GM12878 (cell line): ENCODE measurements around the gene TMPRSS4. TPM values are rescaled to one million over a fixed set of nuclear protein-coding genes. Genes with fewer than 3 reads are reported as not detected.

Source experiments
- ATAC-seq: fragments of 200-7000 bp; cut with Tn5 transposase; 3 replicates; pipeline ENCODE4 v1.9.1; 2020; ENCODE audit warnings: mild to moderate bottlenecking, moderate library complexity
- BruUV-seq: library from RNA; stranded (reverse); fragments of 400-500 nt; replicated peaks from 2 replicates; lab custom pipeline; 2021; lab: Mats Ljungman, UMichigan
- CTCF ChIA-PET: fragments of 300-600 bp; sonication (Branson Sonifier 250); formaldehyde crosslinking; extraction: SDS; loops from one replicate; lab custom pipeline; 2021; ENCODE audit warnings: inconsistent platforms; lab: Yijun Ruan, JAX
- POLR2A ChIA-PET: fragments of 350-600 bp; formaldehyde crosslinking; extraction: SDS; loops from one replicate; lab custom pipeline; 2021; ENCODE audit warnings: inconsistent platforms; lab: Charles Lee
- RAD21 ChIA-PET: fragments of 300-600 bp; sonication (Branson Sonifier 250); formaldehyde crosslinking; loops from one replicate; lab custom pipeline; 2023; ENCODE audit warnings: antibody characterized with exemption; ENCODE audit not compliant: unreplicated experiment; lab: Charles Lee
- SMC1A ChIA-PET: fragments of 300-600 bp; sonication (Branson Sonifier 250); formaldehyde crosslinking; loops from one replicate; lab custom pipeline; 2023; ENCODE audit not compliant: unreplicated experiment, uncharacterized antibody; lab: Charles Lee
- DNase-seq: peaks from one replicate; pipeline ENCODE4 v3.0.0-alpha.2; 2011; ENCODE audit warnings: low read depth, low spot score
- FAIRE-seq: peaks from 3 replicates; lab custom pipeline; 2011; peaks lifted over from hg19 to GRCh38; lab: Jason Lieb, UNC
- H2AFZ ChIP-seq: 2 replicates; pipeline ENCODE4 v1.6.0; 2011; ENCODE audit warnings: low read depth, low read length, control low read depth; ENCODE audit not compliant: control insufficient read depth
- H3K27ac ChIP-seq: 2 replicates; pipeline ENCODE4 v1.5.1; 2011; ENCODE audit warnings: control low read depth; ENCODE audit not compliant: control insufficient read depth, insufficient read depth
- H3K27me3 ChIP-seq, 2 experiments: replicated peaks in 1 of 2; 2 replicates each; pipeline versions ENCODE4 v1.6.0 to v1.6.1; 2011; ENCODE audit warnings: low read length in 1 of 2; ENCODE audit not compliant: control insufficient read depth in 2 of 2, insufficient read depth in 2 of 2
- H3K36me3 ChIP-seq, 2 experiments: 2 replicates each; pipeline ENCODE4 v1.5.1; 2011; ENCODE audit warnings: low read length in 1 of 2; ENCODE audit not compliant: control insufficient read depth in 2 of 2, insufficient read depth in 2 of 2
- H3K4me1 ChIP-seq: 2 replicates; pipeline ENCODE4 v1.6.1; 2011; ENCODE audit warnings: mild to moderate bottlenecking, low read length, moderate library complexity, mixed read lengths; ENCODE audit not compliant: control insufficient read depth, insufficient read depth
- H3K4me2 ChIP-seq: 2 replicates; pipeline ENCODE4 v1.6.0; 2011; ENCODE audit warnings: control low read depth; ENCODE audit not compliant: control insufficient read depth, insufficient read depth
- H3K4me3 ChIP-seq: fragments of 200-600 bp; sonication (generic); 2 replicates; pipeline ENCODE4 v1.5.1; 2016
- H3K79me2 ChIP-seq: 2 replicates; pipeline ENCODE4 v1.6.0; 2011; ENCODE audit warnings: low read length; ENCODE audit not compliant: control insufficient read depth, insufficient read depth
- H3K9ac ChIP-seq: 2 replicates; pipeline ENCODE4 v1.8.0; 2011; ENCODE audit warnings: low read length, control low read depth, mixed read lengths; ENCODE audit not compliant: control insufficient read depth, insufficient read depth
- H3K9me3 ChIP-seq: replicated peaks from 3 replicates; pipeline ENCODE4 v1.5.1; 2011; ENCODE audit warnings: mild to moderate bottlenecking, low read length; ENCODE audit not compliant: control insufficient read depth, insufficient read depth
- H4K20me1 ChIP-seq: 2 replicates; pipeline ENCODE4 v1.6.0; 2011; ENCODE audit not compliant: control insufficient read depth, insufficient read depth
- ASH2L ChIP-seq: fragments of 300-600, 200-600 bp; sonication (generic); IDR thresholded peaks from 2 replicates; pipeline ENCODE4 v1.6.1; 2017; ENCODE audit warnings: low read depth, mild to moderate bottlenecking, borderline replicate concordance
- BACH1 ChIP-seq: fragments of 450-650 bp; IDR thresholded peaks from 2 replicates; pipeline ENCODE4 v1.6.1; 2017; ENCODE audit warnings: mild to moderate bottlenecking, borderline replicate concordance
- BCL11A ChIP-seq: IDR thresholded peaks from 2 replicates; pipeline ENCODE4 v1.6.1; 2011; ENCODE audit warnings: low read depth, low read length
- CBX3 ChIP-seq: fragments of 200-600 bp; sonication (generic); IDR thresholded peaks from 2 replicates; pipeline ENCODE4 v1.6.1; 2016; ENCODE audit warnings: low read depth, borderline replicate concordance
- NR2F1 ChIP-seq: fragments of 450-650 bp; conservative IDR thresholded peaks from 2 replicates; pipeline ENCODE4 v1.6.1; 2017; ENCODE audit warnings: mild to moderate bottlenecking
- RB1 ChIP-seq: fragments of 450-650 bp; formaldehyde crosslinking; IDR thresholded peaks from 2 replicates; pipeline ENCODE4 v1.6.1; 2017; ENCODE audit warnings: mild to moderate bottlenecking, borderline replicate concordance
- SUPT20H ChIP-seq: IDR thresholded peaks from 2 replicates; pipeline ENCODE4 v1.6.1; 2011; ENCODE audit warnings: low read depth, mild to moderate bottlenecking, low read length, moderate library complexity, borderline replicate concordance; ENCODE audit not compliant: control insufficient read depth
- TBL1XR1 ChIP-seq: IDR thresholded peaks from 2 replicates; pipeline ENCODE4 v1.6.1; 2012; ENCODE audit warnings: low read depth, low read length, improper control_type of control experiment
- TCF12 ChIP-seq: IDR thresholded peaks from 2 replicates; pipeline ENCODE4 v1.6.1; 2011; ENCODE audit warnings: low read depth, mild to moderate bottlenecking, low read length
- WRNIP1 ChIP-seq: IDR thresholded peaks from 2 replicates; pipeline ENCODE4 v1.6.1; 2011; ENCODE audit warnings: low read depth, low read length, improper control_type of control experiment, borderline replicate concordance
- ZNF217 ChIP-seq: fragments of 450-650 bp; IDR thresholded peaks from 2 replicates; pipeline ENCODE4 v1.6.1; 2017; ENCODE audit warnings: antibody characterized with exemption, mild to moderate bottlenecking
- ZNF622 ChIP-seq: fragments of 450-650 bp; IDR thresholded peaks from 2 replicates; pipeline ENCODE4 v1.6.1; 2017; ENCODE audit warnings: mild to moderate bottlenecking, inconsistent platforms
- WGBS: methylation state at CpG from one replicate; pipeline ENCODE4 v1.1.6; 2016; ENCODE audit warnings: low lambda C conversion rate; ENCODE audit not compliant: insufficient replicate concordance, insufficient coverage; ENCODE audit errors: missing lambda C conversion rate; 5-methylcytosine and 5-hydroxymethylcytosine counted together
- in situ Hi-C: fragments of 300-500 bp; cut with MboI; formaldehyde crosslinking; loops from 9 replicates; pipeline ENCODE4 v1.14.3; 2018; ENCODE audit warnings: mixed read lengths
- intact Hi-C: fragments of 100-400 bp; cut with micrococcal nuclease; formaldehyde crosslinking; loops from one replicate; pipeline ENCODE4 v1.14.2; 2022; ENCODE audit not compliant: unreplicated experiment
- polyA plus RNA-seq, 11 experiments: library from polyadenylated mRNA; depleted of rRNA in 4 of 11; unstranded in 6 of 11; stranded (reverse) in 5 of 11; fragments of >200 nt; fragmentation: Nextera tagmentation in 4 of 11; fragmentation: Illumina TruSeq in 1 of 11; extraction: Ambion mirVana in 4 of 11; extraction: Trizol in 1 of 11; gene quantifications; 1 replicate in 1 of 11; 2 replicates in 10 of 11; pipeline versions ENCODE4 v1.2.1 to v1.2.3, GENCODE V29; 2011 to 2016; ENCODE audit warnings: inconsistent platforms in 2 of 11, missing spikeins in 2 of 11, low read depth in 1 of 11
- total RNA-seq, 4 experiments: library from RNA; depleted of rRNA in 3 of 4; stranded (reverse); fragments of >200 nt in 3 of 4; fragmentation: Illumina TruSeq in 1 of 4; extraction: Trizol in 1 of 4; gene quantifications; 2 replicates each; pipeline versions ENCODE4 v1.2.1 to v1.2.3, GENCODE V29; 2013 to 2021
- TF ChIP-seq, protein P1 (sequence below): fragments of 450-650 bp; IDR thresholded peaks from 2 replicates; pipeline ENCODE4 v1.6.1; 2016; ENCODE audit warnings: mild to moderate bottlenecking
- TF ChIP-seq, protein P2 (sequence below): fragments of 450-650 bp; IDR thresholded peaks from 2 replicates; pipeline ENCODE4 v1.6.1; 2014; ENCODE audit warnings: mild to moderate bottlenecking
- TF ChIP-seq, protein P3 (sequence below): fragments of 450-650 bp; IDR thresholded peaks from 2 replicates; pipeline ENCODE4 v1.6.1; 2017; ENCODE audit warnings: low read depth, mild to moderate bottlenecking, moderate library complexity
- TF ChIP-seq, protein P4 (sequence below): IDR thresholded peaks from 2 replicates; pipeline ENCODE4 v1.6.1; 2011; ENCODE audit warnings: low read depth, mild to moderate bottlenecking, low read length, moderate library complexity, borderline replicate concordance; ENCODE audit errors: extremely low read depth
- TF ChIP-seq, protein P5 (sequence below): fragments of 450-650 bp; IDR thresholded peaks from 2 replicates; pipeline ENCODE4 v1.6.1; 2017; ENCODE audit warnings: borderline replicate concordance

TMPRSS4 gene
- total and polyA plus RNA-seq, 10 of the 15 experiments (the other 5 are each of a cell fraction or from before 2014, with no cell fraction given) = 0.14 to 0.26 TPM; not detected in 8

DNA sequence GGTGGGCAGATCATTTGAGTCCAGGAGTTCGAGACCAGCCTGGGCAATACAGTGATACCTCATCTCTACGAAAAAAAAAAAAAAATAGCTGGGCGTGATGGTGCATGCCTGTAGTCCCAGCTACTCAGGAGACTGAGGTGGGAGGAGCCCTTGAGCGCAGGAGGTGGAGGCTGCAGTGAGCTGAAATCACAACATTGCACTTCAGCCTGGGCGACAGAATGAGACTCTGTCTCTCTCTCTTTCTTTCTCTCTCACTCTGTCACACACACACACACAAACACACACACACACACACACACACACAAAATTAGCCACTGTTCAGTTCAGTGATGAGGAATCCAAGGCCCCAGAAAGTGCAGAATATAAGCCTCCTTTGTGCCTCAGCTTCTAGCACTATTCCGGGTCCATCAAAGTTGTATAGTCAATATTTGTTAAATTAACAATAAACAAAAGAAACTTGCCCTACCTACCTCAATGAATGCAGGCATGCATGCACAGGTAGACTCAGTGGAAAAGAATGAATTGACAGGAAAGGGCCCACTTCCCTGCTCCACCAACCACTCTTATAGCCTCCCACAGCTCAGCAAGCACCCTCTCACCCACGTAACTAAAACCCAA is 13.8 kb downstream of the TMPRSS4 start (continued):
- TF ChIP-seq, protein P1, sequence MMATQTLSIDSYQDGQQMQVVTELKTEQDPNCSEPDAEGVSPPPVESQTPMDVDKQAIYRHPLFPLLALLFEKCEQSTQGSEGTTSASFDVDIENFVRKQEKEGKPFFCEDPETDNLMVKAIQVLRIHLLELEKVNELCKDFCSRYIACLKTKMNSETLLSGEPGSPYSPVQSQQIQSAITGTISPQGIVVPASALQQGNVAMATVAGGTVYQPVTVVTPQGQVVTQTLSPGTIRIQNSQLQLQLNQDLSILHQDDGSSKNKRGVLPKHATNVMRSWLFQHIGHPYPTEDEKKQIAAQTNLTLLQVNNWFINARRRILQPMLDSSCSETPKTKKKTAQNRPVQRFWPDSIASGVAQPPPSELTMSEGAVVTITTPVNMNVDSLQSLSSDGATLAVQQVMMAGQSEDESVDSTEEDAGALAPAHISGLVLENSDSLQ = no peak
- TF ChIP-seq ZNF217 = no peak
- no peak for TF ChIP-seq BACH1
- TF ChIP-seq BCL11A = no peak

DNA sequence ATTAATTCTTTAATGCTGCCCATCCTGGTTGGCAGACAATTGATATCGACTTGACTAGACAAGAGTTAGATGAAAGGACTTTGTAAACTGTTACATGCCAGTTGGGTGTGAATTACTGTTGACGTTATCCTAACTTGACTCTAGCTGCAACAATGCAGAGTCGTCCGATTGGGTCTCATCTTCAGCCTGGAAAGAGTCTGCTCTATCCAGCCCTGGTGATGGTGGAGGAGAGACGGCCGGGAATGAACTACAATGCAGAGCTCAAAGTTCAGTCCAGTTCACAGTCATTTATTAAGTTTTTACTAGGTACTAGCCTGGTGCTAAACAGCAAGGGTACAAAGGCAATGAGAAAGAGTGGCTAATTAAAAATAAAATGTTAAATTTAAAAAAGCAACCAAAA is 14.8 kb downstream of the TMPRSS4 start:
- in situ Hi-C loops (no loop called here), intact Hi-C loops (no loop called here)
- ChIA-PET SMC1A (interaction anchor here (1.1 kb wide), 1 partner anchor 12 kb away, joined by 3 read pairs; no protein-coding TSS in a partner anchor), RAD21 (no interaction called here), POLR2A (no interaction called here), CTCF (interaction anchor here (0.7 to 1.0 kb wide), 2 partner anchors 12 to 160 kb away, joined by 3 read pairs; no protein-coding TSS in a partner anchor)
- Histone ChIP-seq H4K20me1 (no peaks in the 10 kb centered on the region), H3K4me3 (no peak overlapping the region), H3K9ac (no peak overlapping the region), H3K4me1 (no peaks in the 10 kb centered on the region; the same call in 1 of the 2 replicates), H3K27ac (no peak overlapping the region), H3K27me3 (no peaks in the 10 kb centered on the region), H3K9me3 (peaks cover 11% of the 10 kb centered on the region; the same call in 2 of the 3 replicates), H2AFZ (no peak overlapping the region), H3K4me2 (no peak overlapping the region), H3K79me2 (no peaks in the 10 kb centered on the region), H3K36me3 (no peaks in the 10 kb centered on the region)
- FAIRE-seq (no peak), ATAC-seq (no peak), DNase-seq (no peak)
- 48% methylated on average over 6 of the region's 6 CpGs for WGBS
- BruUV-seq = no TSS peak
- TF ChIP-seq TBL1XR1 = no peak
- TF ChIP-seq ZNF217 = no peak
- TF ChIP-seq, protein P2, sequence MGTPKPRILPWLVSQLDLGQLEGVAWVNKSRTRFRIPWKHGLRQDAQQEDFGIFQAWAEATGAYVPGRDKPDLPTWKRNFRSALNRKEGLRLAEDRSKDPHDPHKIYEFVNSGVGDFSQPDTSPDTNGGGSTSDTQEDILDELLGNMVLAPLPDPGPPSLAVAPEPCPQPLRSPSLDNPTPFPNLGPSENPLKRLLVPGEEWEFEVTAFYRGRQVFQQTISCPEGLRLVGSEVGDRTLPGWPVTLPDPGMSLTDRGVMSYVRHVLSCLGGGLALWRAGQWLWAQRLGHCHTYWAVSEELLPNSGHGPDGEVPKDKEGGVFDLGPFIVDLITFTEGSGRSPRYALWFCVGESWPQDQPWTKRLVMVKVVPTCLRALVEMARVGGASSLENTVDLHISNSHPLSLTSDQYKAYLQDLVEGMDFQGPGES = no peak
- no peak for TF ChIP-seq ZNF622
- TF ChIP-seq, protein P3, sequence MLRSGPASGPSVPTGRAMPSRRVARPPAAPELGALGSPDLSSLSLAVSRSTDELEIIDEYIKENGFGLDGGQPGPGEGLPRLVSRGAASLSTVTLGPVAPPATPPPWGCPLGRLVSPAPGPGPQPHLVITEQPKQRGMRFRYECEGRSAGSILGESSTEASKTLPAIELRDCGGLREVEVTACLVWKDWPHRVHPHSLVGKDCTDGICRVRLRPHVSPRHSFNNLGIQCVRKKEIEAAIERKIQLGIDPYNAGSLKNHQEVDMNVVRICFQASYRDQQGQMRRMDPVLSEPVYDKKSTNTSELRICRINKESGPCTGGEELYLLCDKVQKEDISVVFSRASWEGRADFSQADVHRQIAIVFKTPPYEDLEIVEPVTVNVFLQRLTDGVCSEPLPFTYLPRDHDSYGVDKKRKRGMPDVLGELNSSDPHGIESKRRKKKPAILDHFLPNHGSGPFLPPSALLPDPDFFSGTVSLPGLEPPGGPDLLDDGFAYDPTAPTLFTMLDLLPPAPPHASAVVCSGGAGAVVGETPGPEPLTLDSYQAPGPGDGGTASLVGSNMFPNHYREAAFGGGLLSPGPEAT = no peak
- TF ChIP-seq TCF12 = no peak
- no peak for TF ChIP-seq ASH2L
- no peak for TF ChIP-seq NR2F1
- no peak for TF ChIP-seq CBX3
- TF ChIP-seq, protein P4, sequence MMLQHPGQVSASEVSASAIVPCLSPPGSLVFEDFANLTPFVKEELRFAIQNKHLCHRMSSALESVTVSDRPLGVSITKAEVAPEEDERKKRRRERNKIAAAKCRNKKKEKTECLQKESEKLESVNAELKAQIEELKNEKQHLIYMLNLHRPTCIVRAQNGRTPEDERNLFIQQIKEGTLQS = no peak
- TF ChIP-seq, protein P5, sequence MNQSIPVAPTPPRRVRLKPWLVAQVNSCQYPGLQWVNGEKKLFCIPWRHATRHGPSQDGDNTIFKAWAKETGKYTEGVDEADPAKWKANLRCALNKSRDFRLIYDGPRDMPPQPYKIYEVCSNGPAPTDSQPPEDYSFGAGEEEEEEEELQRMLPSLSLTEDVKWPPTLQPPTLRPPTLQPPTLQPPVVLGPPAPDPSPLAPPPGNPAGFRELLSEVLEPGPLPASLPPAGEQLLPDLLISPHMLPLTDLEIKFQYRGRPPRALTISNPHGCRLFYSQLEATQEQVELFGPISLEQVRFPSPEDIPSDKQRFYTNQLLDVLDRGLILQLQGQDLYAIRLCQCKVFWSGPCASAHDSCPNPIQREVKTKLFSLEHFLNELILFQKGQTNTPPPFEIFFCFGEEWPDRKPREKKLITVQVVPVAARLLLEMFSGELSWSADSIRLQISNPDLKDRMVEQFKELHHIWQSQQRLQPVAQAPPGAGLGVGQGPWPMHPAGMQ = no peak
- TF ChIP-seq RB1 = no peak
- no peak for TF ChIP-seq SUPT20H
- no peak for TF ChIP-seq WRNIP1
